Heart left ventricle (tissue), 13 donors: ENCODE measurements around the gene PIP4K2C.

Source experiments
- CTCF ChIP-seq, 12 donors: fragments of 200-600 bp; sonication (generic) in 4 of 12; IDR thresholded peaks; one replicate each; pipeline versions ENCODE4 v1.5.0 to v1.8.0; 2018 to 2022; ENCODE audit warnings: antibody characterized with exemption in 12 of 12, mild to moderate bottlenecking in 5 of 12
- POLR2A ChIP-seq, 2 donors: fragments of 450-650 bp; IDR thresholded peaks; one replicate each; pipeline ENCODE4 v1.6.1; 2017; ENCODE audit warnings: antibody characterized with exemption in 2 of 2, mild to moderate bottlenecking in 2 of 2, moderate library complexity in 2 of 2
- donor health status: ischemic (EF 13 %, LVEDD 7.1; RV severe dilation, severe dysfunction).
- donor health status: DM: no; HTN: yes; CAD: no.
- donor health status: DM: no; HTN: no; CAD: no.
- donor health status: ischemic (EF 25% LVEDD 6.9; RV normal size, moderate dysfunction).
- donor health status: ischemic (EF 25% LVEDD 5.7; RV mildly dilated, moderate dysfunction).
- donor health status: ischemic (EF 35%, LVEDD 5.7; RV mildly dilated, moderate dysfunction).
- donor health status: nonischemic (EF 11% LVEDD 7.7; RV severe dilation, severe dysfunction).
- donor health status: DM: yes; HTN: yes; CAD: no.
- donor health status: PGD.
- donor health status: ischemic (EF 29% LVEDD 5.4; RV normal size, mild dysfunction).
- donor health status: nonischemic (EF 23%, LVEDD 6.1; RV moderate dilation, normal function).

GRCh38 chr12:57622293-57623245, 31.6 kb downstream of the PIP4K2C start:
- TF ChIP-seq CTCF (IDR thresholded peaks at IDR 0.05) = no peak
- no peak for TF ChIP-seq POLR2A (IDR thresholded peaks at IDR 0.05)
